H1 (cell line): ENCODE results near the gene ARHGAP26. TPM values are rescaled to one million over a fixed set of nuclear protein-coding genes. Genes with fewer than 3 reads are reported as not detected.

ENCODE experiments used
- CTCF ChIA-PET: fragments of 300-600 bp; sonication (Branson Sonifier 250); formaldehyde crosslinking; loops from one replicate; lab custom pipeline; 2021; ENCODE audit not compliant: partially characterized antibody; lab: Charles Lee
- POLR2A ChIA-PET: fragments of 300-600 bp; sonication (Branson Sonifier 250); formaldehyde crosslinking; loops from one replicate; lab custom pipeline; 2021; ENCODE audit warnings: inconsistent platforms; ENCODE audit not compliant: partially characterized antibody; lab: Charles Lee
- DNase-seq, 2 experiments: peaks; one replicate each; pipeline versions ENCODE4 v3.0.0 to v3.0.0-alpha.2; 2010 to 2022; ENCODE audit warnings: low spot score in 2 of 2, low read depth in 1 of 2, mixed read lengths in 1 of 2
- FAIRE-seq: peaks from 2 replicates; lab custom pipeline; 2011; peaks lifted over from hg19 to GRCh38; lab: Jason Lieb, UNC
- H2AFZ ChIP-seq: 2 replicates; pipeline ENCODE4 v1.8.1; 2012; ENCODE audit warnings: low read length, inconsistent platforms
- H2AK5ac ChIP-seq: 2 replicates; pipeline ENCODE4 v1.6.1; 2013; ENCODE audit warnings: low read depth, low read length
- H2BK120ac ChIP-seq: replicated peaks from 2 replicates; pipeline ENCODE3; 2013; ENCODE audit warnings: low read depth, low read length, inconsistent platforms
- H2BK12ac ChIP-seq: 2 replicates; pipeline ENCODE4 v1.6.1; 2013; ENCODE audit warnings: low read depth, low read length
- H2BK15ac ChIP-seq: 2 replicates; pipeline ENCODE4 v1.6.1; 2013; ENCODE audit warnings: low read length
- H2BK20ac ChIP-seq: 2 replicates; pipeline ENCODE4 v1.6.1; 2013; ENCODE audit warnings: low read length
- H2BK5ac ChIP-seq: 2 replicates; pipeline ENCODE4 v1.6.1; 2013; ENCODE audit warnings: low read depth, low read length
- H3K14ac ChIP-seq: 2 replicates; pipeline ENCODE4 v1.6.1; 2013; ENCODE audit warnings: inconsistent platforms; ENCODE audit not compliant: insufficient read length
- H3K18ac ChIP-seq: 2 replicates; pipeline ENCODE4 v1.6.1; 2013; ENCODE audit warnings: low read length; ENCODE audit errors: extremely low read depth
- H3K23ac ChIP-seq: 2 replicates; pipeline ENCODE4 v1.6.1; 2013; ENCODE audit warnings: inconsistent platforms; ENCODE audit not compliant: insufficient read length
- H3K23me2 ChIP-seq: 2 replicates; pipeline ENCODE4 v1.6.1; 2013; ENCODE audit warnings: low read depth, low read length
- H3K27ac ChIP-seq: 2 replicates; pipeline ENCODE4 v1.6.1; 2011; ENCODE audit warnings: low read depth, low read length, inconsistent platforms
- H3K27me3 ChIP-seq, 4 experiments: replicated peaks in 1 of 4; 1 replicate in 1 of 4; 2 replicates in 3 of 4; pipeline versions ENCODE4 v1.6.1 to v1.8.1; 2011 to 2013; ENCODE audit warnings: low read length in 3 of 4, mild to moderate bottlenecking in 3 of 4, inconsistent platforms in 2 of 4, mixed read lengths in 2 of 4, moderate library complexity in 1 of 4; ENCODE audit not compliant: control insufficient read depth in 3 of 4, insufficient read depth in 3 of 4; ENCODE audit errors: extremely low read depth in 1 of 4
- H3K36me3 ChIP-seq, 4 experiments: 2 replicates each; pipeline versions ENCODE4 v1.6.1 to v1.8.1; 2011 to 2013; ENCODE audit warnings: mild to moderate bottlenecking in 4 of 4, low read length in 3 of 4, moderate library complexity in 2 of 4, control low read depth in 1 of 4, inconsistent platforms in 1 of 4; ENCODE audit not compliant: insufficient read depth in 4 of 4, control insufficient read depth in 2 of 4
- H3K4ac ChIP-seq: replicated peaks from 2 replicates; pipeline ENCODE3; 2013; ENCODE audit warnings: low read length, low read depth, mixed read lengths, inconsistent platforms; ENCODE audit not compliant: insufficient read length
- H3K4me1 ChIP-seq, 4 experiments: replicated peaks in 1 of 4; 1 replicate in 1 of 4; 2 replicates in 3 of 4; pipeline versions ENCODE4 v1.6.1 to v1.8.1; 2011 to 2013; ENCODE audit warnings: low read length in 3 of 4, inconsistent platforms in 2 of 4, mixed read lengths in 1 of 4; ENCODE audit not compliant: insufficient read depth in 4 of 4, control insufficient read depth in 3 of 4
- H3K4me2 ChIP-seq, 2 experiments: 2 replicates each; pipeline versions ENCODE4 v1.6.1 to v1.8.1; 2011 to 2013; ENCODE audit warnings: low read depth in 2 of 2, low read length in 2 of 2, control low read depth in 1 of 2, inconsistent platforms in 1 of 2, mild to moderate bottlenecking in 1 of 2; ENCODE audit not compliant: insufficient read depth in 1 of 2
- H3K4me3 ChIP-seq, 4 experiments: fragments of 200-600, 300-600 bp in 1 of 4; sonication (generic), shearing (Covaris generic), sonication (Bioruptor Twin) in 1 of 4; 2 replicates each; pipeline versions ENCODE4 v1.5.1 to v1.8.1; 2011 to 2016; ENCODE audit warnings: low read length in 4 of 4, low read depth in 3 of 4, control low read depth in 2 of 4, inconsistent platforms in 2 of 4, mild to moderate bottlenecking in 2 of 4, mixed read lengths in 1 of 4, moderate library complexity in 1 of 4; ENCODE audit not compliant: insufficient read depth in 2 of 4; ENCODE audit errors: extremely low read depth in 1 of 4
- H3K56ac ChIP-seq: replicated peaks from 2 replicates; pipeline ENCODE3; 2013; ENCODE audit warnings: low read depth, mild to moderate bottlenecking, mixed read lengths, low read length, inconsistent platforms; ENCODE audit not compliant: insufficient read length
- H3K79me1 ChIP-seq: 2 replicates; pipeline ENCODE4 v1.6.1; 2013; ENCODE audit warnings: low read depth, low read length, control low read depth
- H3K79me2 ChIP-seq, 2 experiments: 2 replicates each; pipeline versions ENCODE4 v1.6.1 to v1.8.1; 2012 to 2013; ENCODE audit warnings: low read length in 2 of 2, mild to moderate bottlenecking in 2 of 2, inconsistent platforms in 1 of 2; ENCODE audit not compliant: insufficient read depth in 2 of 2, control insufficient read depth in 1 of 2
- H3K9ac ChIP-seq, 4 experiments: replicated peaks in 1 of 4; 1 replicate in 1 of 4; 2 replicates in 3 of 4; pipeline versions ENCODE4 v1.6.1 to v1.8.1; 2011 to 2013; ENCODE audit warnings: low read depth in 3 of 4, low read length in 3 of 4, control low read depth in 2 of 4, mild to moderate bottlenecking in 2 of 4, moderate library complexity in 2 of 4, inconsistent platforms in 1 of 4; ENCODE audit errors: extremely low read depth in 1 of 4
- H3K9me3 ChIP-seq, 2 experiments: 2 replicates each; pipeline versions ENCODE4 v1.6.1 to v1.8.1; 2012 to 2013; ENCODE audit warnings: mild to moderate bottlenecking in 2 of 2, moderate library complexity in 2 of 2, control low read depth in 1 of 2, inconsistent platforms in 1 of 2, low read depth in 1 of 2, low read length in 1 of 2, mixed read lengths in 1 of 2; ENCODE audit not compliant: insufficient read depth in 2 of 2
- H4K20me1 ChIP-seq, 2 experiments: replicated peaks in 1 of 2; 2 replicates each; pipeline versions ENCODE3 to v1.8.1; 2011 to 2013; ENCODE audit warnings: inconsistent platforms in 2 of 2, low read length in 2 of 2, mild to moderate bottlenecking in 1 of 2; ENCODE audit not compliant: insufficient read depth in 2 of 2, control insufficient read depth in 1 of 2
- H4K5ac ChIP-seq: 2 replicates; pipeline ENCODE4 v1.6.1; 2013; ENCODE audit warnings: low read length, low read depth, mixed read lengths, inconsistent platforms; ENCODE audit not compliant: insufficient read length
- H4K8ac ChIP-seq: 2 replicates; pipeline ENCODE4 v1.8.0; 2013; ENCODE audit warnings: mild to moderate bottlenecking, moderate library complexity, low read length, inconsistent platforms; ENCODE audit not compliant: insufficient read depth; ENCODE audit errors: extremely low read depth
- H4K91ac ChIP-seq: replicated peaks from 2 replicates; pipeline ENCODE3; 2013; ENCODE audit warnings: low read length, mixed read lengths, inconsistent platforms; ENCODE audit not compliant: insufficient read length
- ASH2L ChIP-seq: fragments of 200-600, 300-600 bp; sonication (generic); IDR thresholded peaks from one replicate; pipeline ENCODE4 v1.7.1; 2017; ENCODE audit warnings: low read length
- EZH2 ChIP-seq: fragments of 200-600 bp; sonication (generic); IDR thresholded peaks from 2 replicates; pipeline ENCODE4 v1.7.1; 2012; ENCODE audit warnings: low read depth, mild to moderate bottlenecking, moderate library complexity, low read length, inconsistent platforms; ENCODE audit not compliant: severe bottlenecking
- KDM5A ChIP-seq: fragments of 200-600 bp; IDR thresholded peaks from 2 replicates; pipeline ENCODE4 v1.7.1; 2012; ENCODE audit warnings: mild to moderate bottlenecking, low read length, inconsistent platforms, mixed read lengths
- POU5F1 ChIP-seq: IDR thresholded peaks from 2 replicates; pipeline ENCODE4 v1.6.1; 2011; ENCODE audit warnings: low read depth, mild to moderate bottlenecking, low read length, moderate library complexity
- RAD21 ChIP-seq, 2 experiments: IDR thresholded peaks in 1 of 2; conservative IDR thresholded peaks in 1 of 2; 2 replicates each; pipeline ENCODE4 v1.6.1; 2011; ENCODE audit warnings: low read depth in 2 of 2, low read length in 2 of 2, improper control_type of control experiment in 1 of 2, inconsistent platforms in 1 of 2, mild to moderate bottlenecking in 1 of 2, moderate library complexity in 1 of 2
- RBBP5 ChIP-seq: IDR thresholded peaks from 2 replicates; pipeline ENCODE4 v1.7.1; 2012; ENCODE audit warnings: low read depth, mild to moderate bottlenecking, inconsistent platforms, low read length, moderate library complexity, borderline replicate concordance
- SIRT6 ChIP-seq: IDR thresholded peaks from one replicate; pipeline ENCODE4 v1.7.1; 2012; ENCODE audit warnings: low read length, inconsistent platforms
- SP4 ChIP-seq: IDR thresholded peaks from 2 replicates; pipeline ENCODE4 v1.6.1; 2012; ENCODE audit warnings: low read length, inconsistent platforms
- WGBS, 2 experiments: shearing (Covaris generic) in 1 of 2; methylation state at CpG; one replicate each; pipeline versions ENCODE4 v1.1.6 to v1.1.7; 2013 to 2015; ENCODE audit warnings: low lambda C conversion rate in 2 of 2, mixed read lengths in 2 of 2, inconsistent platforms in 1 of 2, low coverage in 1 of 2, missing lambda C conversion rate in 1 of 2; ENCODE audit not compliant: insufficient replicate concordance in 2 of 2, insufficient coverage in 1 of 2, insufficient read length in 1 of 2; ENCODE audit errors: extremely low coverage in 1 of 2, missing lambda C conversion rate in 1 of 2; 5-methylcytosine and 5-hydroxymethylcytosine counted together
- polyA plus RNA-seq, 7 experiments: library from polyadenylated mRNA; depleted of rRNA in 3 of 7; stranded (reverse) in 5 of 7; unstranded in 2 of 7; fragments of >200 nt in 5 of 7; fragments of 200-250 nt in 2 of 7; gene quantifications; 1 replicate in 5 of 7; 2 replicates in 1 of 7; 4 replicates in 1 of 7; pipeline versions ENCODE4 v1.2.1 to v1.2.3, GENCODE V29; 2011 to 2013; ENCODE audit warnings: missing spikeins in 2 of 7, mixed read lengths in 2 of 7
- total RNA-seq: library from RNA; stranded (reverse); fragmentation: NEBNext Ultra II Directional; extraction: Animal tissue kit (Norgen Biotek cat#: 25700); gene quantifications from 2 replicates; pipeline ENCODE4 v1.2.1, GENCODE V29; 2021
- TF ChIP-seq, protein P1 (sequence below): IDR thresholded peaks from 2 replicates; pipeline ENCODE4 v1.6.1; 2011; ENCODE audit warnings: low read depth, mild to moderate bottlenecking, low read length; ENCODE audit not compliant: insufficient read depth
- TF ChIP-seq, protein P2 (sequence below): IDR thresholded peaks from 2 replicates; pipeline ENCODE4 v1.6.1; 2012; ENCODE audit warnings: low read length, inconsistent platforms
- TF ChIP-seq, protein P3 (sequence below): IDR thresholded peaks from 2 replicates; pipeline ENCODE4 v1.6.1; 2012; ENCODE audit warnings: inconsistent platforms

Gene ARHGAP26
- total and polyA plus RNA-seq, 2 of the 8 experiments (the other 6 are each of a cell fraction or from before 2014, with no cell fraction given), result 7.1 to 24.8 TPM

DNA sequence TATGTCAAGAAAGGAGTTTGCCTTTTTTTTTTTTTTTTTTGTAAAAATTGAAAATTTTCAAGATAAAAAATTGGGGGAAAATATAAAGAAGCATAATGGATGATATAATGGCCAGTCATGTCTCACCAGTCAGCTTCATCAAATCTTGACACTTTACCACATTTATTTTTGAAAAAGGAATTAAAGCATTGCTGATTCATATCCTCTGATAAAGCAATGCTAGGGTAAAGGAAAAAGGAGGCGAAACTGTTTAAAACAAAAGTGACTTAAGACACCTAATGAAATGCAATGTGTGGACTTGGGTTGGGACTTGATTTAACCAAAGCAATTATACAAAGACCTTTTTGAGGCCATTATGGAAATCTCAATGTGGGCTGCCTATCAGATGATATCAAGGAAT lies 208.5 kb downstream of the ARHGAP26 start:
- H2BK120ac ChIP-seq, result no peak overlapping the region
- H4K91ac ChIP-seq, result no peak overlapping the region
- H3K23me2 ChIP-seq, result no peaks in the 10 kb centered on the region
- H3K79me2 ChIP-seq, result no peaks in the 10 kb centered on the region
- no peaks in the 10 kb centered on the region for H4K20me1 ChIP-seq
- 0 out of 2 replicates have a peak, but pooled peaks cover 2% of the 10 kb centered on the region for H3K79me1 ChIP-seq
- no peak overlapping the region for H3K23ac ChIP-seq
- H4K5ac ChIP-seq, result no peak overlapping the region
- H2BK12ac ChIP-seq, result no peak overlapping the region
- no peak overlapping the region for H3K27ac ChIP-seq
- H2BK5ac ChIP-seq, result no peak overlapping the region
- CTCF ChIA-PET, result interaction anchor here (1.2 kb wide), 1 partner anchor 25 kb away, joined by 8 read pairs; no protein-coding TSS in a partner anchor
- H2AFZ ChIP-seq, result no peak overlapping the region
- no peak overlapping the region for H2BK15ac ChIP-seq
- H2AK5ac ChIP-seq, result no peak overlapping the region
- H3K4ac ChIP-seq, result no peak overlapping the region
- DNase-seq (no peak), FAIRE-seq (no peak)
- H3K4me1 ChIP-seq, result peaks cover 2 to 13% (median 11%) of the 10 kb centered on the region in 4 experiments
- H3K4me3 ChIP-seq, result no peak overlapping the region
- no peak overlapping the region for H3K18ac ChIP-seq
- H3K9ac ChIP-seq, result no peak overlapping the region
- no peak overlapping the region for H3K14ac ChIP-seq
- H2BK20ac ChIP-seq, result no peak overlapping the region
- no peak overlapping the region for H3K4me2 ChIP-seq
- WGBS, 2 experiments, result 57% methylated on average over 1 of the region's 1 CpG; no CpG with 5 or more reads in 1 of the 2 experiments
- no peak overlapping the region for H4K8ac ChIP-seq
- H3K36me3 ChIP-seq, result no peaks in the 10 kb centered on the region
- H3K27me3 ChIP-seq, result no peaks in the 10 kb centered on the region
- POLR2A ChIA-PET, result no interaction called here
- H3K9me3 ChIP-seq, result no peaks in the 10 kb centered on the region
- H3K56ac ChIP-seq, result no peak overlapping the region
- no peak for TF ChIP-seq RAD21 (IDR thresholded peaks at IDR 0.05 in 1 of 2, conservative IDR thresholded peaks at IDR 0.05 in 1 of 2; ENCODE audit: low read depth in 2 of 2, low read length in 2 of 2)
- no peak for TF ChIP-seq ASH2L
- no peak for TF ChIP-seq POU5F1
- TF ChIP-seq KDM5A, result no peak
- TF ChIP-seq, protein P1, sequence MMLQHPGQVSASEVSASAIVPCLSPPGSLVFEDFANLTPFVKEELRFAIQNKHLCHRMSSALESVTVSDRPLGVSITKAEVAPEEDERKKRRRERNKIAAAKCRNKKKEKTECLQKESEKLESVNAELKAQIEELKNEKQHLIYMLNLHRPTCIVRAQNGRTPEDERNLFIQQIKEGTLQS, result no peak
- no peak for TF ChIP-seq SP4
- TF ChIP-seq, protein P2, sequence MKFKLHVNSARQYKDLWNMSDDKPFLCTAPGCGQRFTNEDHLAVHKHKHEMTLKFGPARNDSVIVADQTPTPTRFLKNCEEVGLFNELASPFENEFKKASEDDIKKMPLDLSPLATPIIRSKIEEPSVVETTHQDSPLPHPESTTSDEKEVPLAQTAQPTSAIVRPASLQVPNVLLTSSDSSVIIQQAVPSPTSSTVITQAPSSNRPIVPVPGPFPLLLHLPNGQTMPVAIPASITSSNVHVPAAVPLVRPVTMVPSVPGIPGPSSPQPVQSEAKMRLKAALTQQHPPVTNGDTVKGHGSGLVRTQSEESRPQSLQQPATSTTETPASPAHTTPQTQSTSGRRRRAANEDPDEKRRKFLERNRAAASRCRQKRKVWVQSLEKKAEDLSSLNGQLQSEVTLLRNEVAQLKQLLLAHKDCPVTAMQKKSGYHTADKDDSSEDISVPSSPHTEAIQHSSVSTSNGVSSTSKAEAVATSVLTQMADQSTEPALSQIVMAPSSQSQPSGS, result no peak
- TF ChIP-seq RBBP5, result no peak
- TF ChIP-seq SIRT6, result no peak
- TF ChIP-seq EZH2, result no peak
- TF ChIP-seq, protein P3, sequence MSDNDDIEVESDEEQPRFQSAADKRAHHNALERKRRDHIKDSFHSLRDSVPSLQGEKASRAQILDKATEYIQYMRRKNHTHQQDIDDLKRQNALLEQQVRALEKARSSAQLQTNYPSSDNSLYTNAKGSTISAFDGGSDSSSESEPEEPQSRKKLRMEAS, result no peak
